ENCODE measurements around the gene S100A7. TPM values are rescaled to one million over a fixed set of nuclear protein-coding genes. Genes with fewer than 3 reads are reported as not detected.

The S100A7 gene
- total and polyA plus RNA-seq, 2 of the 8 experiments (the other 6 are each of a cell fraction or from before 2014, with no cell fraction given), result not detected

DNA sequence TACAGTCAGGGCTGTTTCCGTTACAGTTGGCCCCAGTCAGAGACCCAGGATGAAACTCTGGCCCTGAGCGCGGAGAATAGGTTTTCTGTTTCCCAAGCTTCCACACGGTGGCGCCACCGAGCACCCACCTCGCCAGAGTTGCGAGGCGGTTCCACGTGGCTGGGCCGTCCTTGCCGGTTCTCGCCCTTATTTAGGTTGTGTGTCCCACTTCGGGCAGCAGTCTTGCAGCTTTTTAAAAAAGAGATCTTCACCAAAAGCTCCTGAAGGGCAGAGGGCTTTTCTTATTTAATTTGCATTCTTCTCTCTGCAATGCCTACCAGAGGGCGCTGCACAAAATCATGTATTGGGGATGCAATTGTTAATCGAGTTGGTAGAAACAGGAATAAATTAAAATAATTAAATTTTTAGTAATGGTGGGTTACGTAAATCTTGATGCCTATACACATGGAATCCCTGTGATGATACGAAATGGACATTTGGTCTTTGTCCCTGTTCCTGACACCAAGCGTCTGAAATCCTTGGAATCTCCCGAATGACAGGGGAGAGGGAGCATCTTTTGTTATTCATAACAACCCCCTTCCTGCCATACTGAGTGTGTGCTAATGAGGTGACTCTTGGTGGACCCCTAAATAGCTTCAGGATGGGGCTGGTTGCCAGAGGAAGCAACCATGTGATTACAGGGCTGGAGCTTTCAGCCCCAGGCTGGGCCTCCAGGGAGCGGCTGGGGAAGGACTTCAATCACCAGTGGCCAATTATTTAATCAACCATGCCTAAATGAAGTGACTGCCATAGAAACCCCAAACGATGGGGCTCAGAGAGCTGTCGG, 5.6 kb upstream of the S100A7 start:
- Histone ChIP-seq H3K79me1 (ENCODE audit: low read depth, low read length) (no peaks in the 10 kb centered on the region), H4K91ac (replicated peaks; ENCODE audit: insufficient read length, low read length) (no peak overlapping the region), H3K56ac (replicated peaks; ENCODE audit: insufficient read length, low read depth, low read length) (no peak overlapping the region), H2BK15ac (ENCODE audit: low read length) (no peak overlapping the region), H3K23me2 (ENCODE audit: low read depth, low read length) (no peaks in the 10 kb centered on the region), H3K23ac (ENCODE audit: insufficient read length) (no peak overlapping the region), H4K5ac (ENCODE audit: insufficient read length, low read depth, low read length) (peak overlapping the region; percentile 48), H4K20me1 (replicated peaks in 1 of 2; ENCODE audit: control insufficient read depth in 1 of 2, insufficient read depth in 2 of 2, low read length in 2 of 2) (no peaks in the 10 kb centered on the region), H3K14ac (ENCODE audit: insufficient read length) (no peak overlapping the region), H3K9me3 (ENCODE audit: insufficient read depth in 2 of 2, low read depth in 1 of 2, low read length in 1 of 2) (peaks cover 3% of the 10 kb centered on the region in 2 experiments; a peak in 1 of 4 replicates), H2BK120ac (replicated peaks; ENCODE audit: low read depth, low read length) (no peak overlapping the region), H2BK20ac (ENCODE audit: low read length) (peak overlapping the region; percentile 98; the same call in 1 of the 2 replicates), H2BK12ac (ENCODE audit: low read depth, low read length) (peak overlapping the region; percentile 60; the same call in 1 of the 2 replicates), H3K36me3 (ENCODE audit: control insufficient read depth in 2 of 4, insufficient read depth in 4 of 4, low read length in 3 of 4) (no peaks in the 10 kb centered on the region), H3K4ac (replicated peaks; ENCODE audit: insufficient read length, low read depth, low read length) (no peak overlapping the region), H3K27me3 (replicated peaks in 1 of 4; ENCODE audit: control insufficient read depth in 3 of 4, extremely low read depth in 1 of 4, insufficient read depth in 3 of 4, low read length in 3 of 4) (no peaks in the 10 kb centered on the region; a peak in 1 of 7 replicates), H4K8ac (ENCODE audit: extremely low read depth, insufficient read depth, low read length) (no peak overlapping the region), H3K4me3 (ENCODE audit: extremely low read depth in 1 of 4, insufficient read depth in 2 of 4, low read depth in 3 of 4, low read length in 4 of 4) (peak overlapping the region in 1 of 4 experiments; percentile 35; a peak in 1 of 8 replicates), H3K79me2 (ENCODE audit: control insufficient read depth in 1 of 2, insufficient read depth in 2 of 2, low read length in 2 of 2) (no peaks in the 10 kb centered on the region), H3K4me2 (ENCODE audit: insufficient read depth in 1 of 2, low read depth in 2 of 2, low read length in 2 of 2) (peak overlapping the region; percentile 23 to 53), H2AK5ac (ENCODE audit: low read depth, low read length) (no peak overlapping the region), H2BK5ac (ENCODE audit: low read depth, low read length) (peak overlapping the region; percentile 75; the same call in 1 of the 2 replicates), H3K4me1 (replicated peaks in 1 of 4; ENCODE audit: control insufficient read depth in 3 of 4, insufficient read depth in 4 of 4, low read length in 3 of 4) (peaks cover 4 to 8% (median 5%) of the 10 kb centered on the region in 4 experiments; a peak in 5 of 7 replicates), H3K27ac (ENCODE audit: low read depth, low read length) (0 out of 2 replicates have a peak overlapping the region, but pooled peaks have one; percentile 33), H3K18ac (ENCODE audit: extremely low read depth, low read length) (peak overlapping the region; percentile 60), H2AFZ (ENCODE audit: low read length) (peak overlapping the region; percentile 69; the same call in 1 of the 2 replicates), H3K9ac (replicated peaks in 1 of 4; ENCODE audit: extremely low read depth in 1 of 4, low read depth in 3 of 4, low read length in 3 of 4) (no peak overlapping the region)
- 12% methylated on average over 23 of the region's 23 CpGs; no CpG with 5 or more reads in 1 of the 2 experiments for WGBS, 2 experiments (ENCODE audit: extremely low coverage in 1 of 2, insufficient coverage in 1 of 2, insufficient read length in 1 of 2, insufficient replicate concordance in 2 of 2, low coverage in 1 of 2, low lambda C conversion rate in 2 of 2, missing lambda C conversion rate in 1 of 2)
- CTCF ChIA-PET (ENCODE audit: partially characterized antibody), result interaction anchor here (0.6 to 6.7 kb wide), 25 partner anchors 9 to 1862 kb away, joined by 3 to 53 read pairs (median 5); no protein-coding TSS in a partner anchor
- POLR2A ChIA-PET (ENCODE audit: partially characterized antibody), result interaction anchor here (0.9 to 2.4 kb wide), 6 partner anchors 12 to 164 kb away, joined by 3 to 14 read pairs (median 3); no protein-coding TSS in a partner anchor
- FAIRE-seq (peak; percentile 84), DNase-seq (ENCODE audit: low read depth in 1 of 2, low spot score in 2 of 2) (peak; percentile 43 to 92)
- TF ChIP-seq SAP30 (IDR thresholded peaks at IDR 0.05; ENCODE audit: insufficient read depth, insufficient replicate concordance, low read length) (no peak), ASH2L (IDR thresholded peaks at IDR 0.05; ENCODE audit: low read length) (peak; percentile 52), SIX5 (IDR thresholded peaks at IDR 0.05; ENCODE audit: low read depth, low read length) (no peak), CEBPB (IDR thresholded peaks at IDR 0.05; ENCODE audit: low read depth, low read length) (no peak)
- TF ChIP-seq, protein P1, sequence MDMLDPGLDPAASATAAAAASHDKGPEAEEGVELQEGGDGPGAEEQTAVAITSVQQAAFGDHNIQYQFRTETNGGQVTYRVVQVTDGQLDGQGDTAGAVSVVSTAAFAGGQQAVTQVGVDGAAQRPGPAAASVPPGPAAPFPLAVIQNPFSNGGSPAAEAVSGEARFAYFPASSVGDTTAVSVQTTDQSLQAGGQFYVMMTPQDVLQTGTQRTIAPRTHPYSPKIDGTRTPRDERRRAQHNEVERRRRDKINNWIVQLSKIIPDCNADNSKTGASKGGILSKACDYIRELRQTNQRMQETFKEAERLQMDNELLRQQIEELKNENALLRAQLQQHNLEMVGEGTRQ (IDR thresholded peaks at IDR 0.05; ENCODE audit: low read length), result peak; percentile 7; the same call in 1 of the 2 replicates
- TF ChIP-seq, protein P2, sequence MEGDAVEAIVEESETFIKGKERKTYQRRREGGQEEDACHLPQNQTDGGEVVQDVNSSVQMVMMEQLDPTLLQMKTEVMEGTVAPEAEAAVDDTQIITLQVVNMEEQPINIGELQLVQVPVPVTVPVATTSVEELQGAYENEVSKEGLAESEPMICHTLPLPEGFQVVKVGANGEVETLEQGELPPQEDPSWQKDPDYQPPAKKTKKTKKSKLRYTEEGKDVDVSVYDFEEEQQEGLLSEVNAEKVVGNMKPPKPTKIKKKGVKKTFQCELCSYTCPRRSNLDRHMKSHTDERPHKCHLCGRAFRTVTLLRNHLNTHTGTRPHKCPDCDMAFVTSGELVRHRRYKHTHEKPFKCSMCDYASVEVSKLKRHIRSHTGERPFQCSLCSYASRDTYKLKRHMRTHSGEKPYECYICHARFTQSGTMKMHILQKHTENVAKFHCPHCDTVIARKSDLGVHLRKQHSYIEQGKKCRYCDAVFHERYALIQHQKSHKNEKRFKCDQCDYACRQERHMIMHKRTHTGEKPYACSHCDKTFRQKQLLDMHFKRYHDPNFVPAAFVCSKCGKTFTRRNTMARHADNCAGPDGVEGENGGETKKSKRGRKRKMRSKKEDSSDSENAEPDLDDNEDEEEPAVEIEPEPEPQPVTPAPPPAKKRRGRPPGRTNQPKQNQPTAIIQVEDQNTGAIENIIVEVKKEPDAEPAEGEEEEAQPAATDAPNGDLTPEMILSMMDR (IDR thresholded peaks at IDR 0.05; ENCODE audit: control extremely low read depth in 1 of 3, insufficient read depth in 1 of 3, low read depth in 1 of 3, low read length in 3 of 3), result peak; percentile 78 to 89 (median 83)

All from H1 (cell line).